Raji (cell line): Measurements from ENCODE around the gene ZNF205.

Experiments
- POLR2A ChIP-seq: IDR thresholded peaks from 2 replicates; pipeline ENCODE4 v1.6.1; 2011; ENCODE audit warnings: low read depth, low read length, control low read depth; ENCODE audit not compliant: insufficient read depth

Gene ZNF205

GRCh38 chr16:3149630-3150345, 37.4 kb downstream of the ZNF205 start:
- no peak for TF ChIP-seq POLR2A

GRCh38 chr16:3150346-3151218, 38.2 kb downstream of the ZNF205 start:
- TF ChIP-seq POLR2A, result no peak

GRCh38 chr16:3152027-3152276, 39.6 kb downstream of the ZNF205 start:
- TF ChIP-seq POLR2A, result no peak

- TF ChIP-seq POLR2A, result no peak
Observed at GRCh38 chr16:3152277-3152990, 40.0 kb downstream of the ZNF205 start.

- TF ChIP-seq POLR2A, result no peak
Observed at GRCh38 chr16:3152991-3153368, 40.6 kb downstream of the ZNF205 start.

- no peak for TF ChIP-seq POLR2A
Observed at GRCh38 chr16:3155181-3155580, 42.8 kb downstream of the ZNF205 start.

GRCh38 chr16:3155972-3156371, 43.6 kb downstream of the ZNF205 start:
- no peak for TF ChIP-seq POLR2A

- no peak for TF ChIP-seq POLR2A
Observed at GRCh38 chr16:3157229-3158025, 45.0 kb downstream of the ZNF205 start.

GRCh38 chr16:3158026-3158509, 45.7 kb downstream of the ZNF205 start:
- TF ChIP-seq POLR2A, result no peak

GRCh38 chr16:3158510-3159314, 46.3 kb downstream of the ZNF205 start:
- TF ChIP-seq POLR2A, result peak; percentile 72

- TF ChIP-seq POLR2A, result no peak
Observed at GRCh38 chr16:3161235-3162018, 49.0 kb downstream of the ZNF205 start.

- no peak for TF ChIP-seq POLR2A
Observed at GRCh38 chr16:3164121-3164991, 52.0 kb downstream of the ZNF205 start.
